Skeletal muscle tissue (tissue), 4 donors: ENCODE data around the gene QRICH1. TPM values are rescaled to one million over a fixed set of nuclear protein-coding genes. Genes with fewer than 3 reads are reported as not detected.

Source experiments
- H3K27ac ChIP-seq: one replicate; pipeline ENCODE4 v1.7.0; 2013; ENCODE audit warnings: mild to moderate bottlenecking, low read depth, low read length, inconsistent platforms
- H3K27me3 ChIP-seq, 3 donors: one replicate each; pipeline ENCODE4 v1.7.0; 2013; ENCODE audit warnings: low read length in 3 of 3; ENCODE audit not compliant: control insufficient read depth in 3 of 3, insufficient read depth in 3 of 3
- H3K36me3 ChIP-seq, 3 donors: one replicate each; pipeline ENCODE4 v1.7.0; 2013; ENCODE audit warnings: low read length in 3 of 3; ENCODE audit not compliant: control insufficient read depth in 3 of 3, insufficient read depth in 3 of 3
- H3K4me1 ChIP-seq, 3 donors: one replicate each; pipeline ENCODE4 v1.7.0; 2013; ENCODE audit warnings: low read length in 3 of 3, mild to moderate bottlenecking in 3 of 3; ENCODE audit not compliant: control insufficient read depth in 3 of 3, insufficient read depth in 3 of 3
- H3K4me3 ChIP-seq, 3 donors: one replicate each; pipeline ENCODE4 v1.7.0; 2013; ENCODE audit warnings: low read length in 3 of 3
- H3K9ac ChIP-seq, 3 donors: one replicate each; pipeline ENCODE4 v1.7.0; 2013; ENCODE audit warnings: low read length in 3 of 3, mild to moderate bottlenecking in 3 of 3, moderate library complexity in 2 of 3, low read depth in 1 of 3
- H3K9me3 ChIP-seq, 3 donors: one replicate each; pipeline ENCODE4 v1.7.0; 2013; ENCODE audit warnings: low read length in 3 of 3; ENCODE audit not compliant: control insufficient read depth in 3 of 3
- total RNA-seq: library from RNA; depleted of rRNA; stranded (reverse); fragments of >200 nt; gene quantifications from one replicate; pipeline ENCODE4 v1.2.3, GENCODE V29; 2014
- donor health status: Osteomylitis.

QRICH1 gene
- total RNA-seq, 1 donor from 2014 or later = 92.9 TPM

- Histone ChIP-seq H3K27me3 (no peaks in the 10 kb centered on the region), H3K4me1 (peaks cover 36 to 53% (median 37%) of the 10 kb centered on the region in 3 donors), H3K4me3 (peak overlapping the region; percentile 91 to 99 (median 98)), H3K27ac (peak overlapping the region; percentile 88), H3K9ac (peak overlapping the region; percentile 89 to 96 (median 92)), H3K9me3 (no peaks in the 10 kb centered on the region), H3K36me3 (peaks cover 43 to 49% (median 48%) of the 10 kb centered on the region in 3 donors)
Measured at GRCh38 chr3:49131040-49131439, 37.2 kb upstream of the QRICH1 start.

- no peak overlapping the region for H3K27ac ChIP-seq
- H3K9me3 ChIP-seq = no peaks in the 10 kb centered on the region
- H3K4me1 ChIP-seq = peaks cover 15 to 29% (median 17%) of the 10 kb centered on the region in 3 donors
- no peak overlapping the region for H3K9ac ChIP-seq
- no peak overlapping the region for H3K4me3 ChIP-seq
- H3K36me3 ChIP-seq = peaks cover 82% of the 10 kb centered on the region in 3 donors
- H3K27me3 ChIP-seq = no peaks in the 10 kb centered on the region
Measured at GRCh38 chr3:49124991-49125670, 31.3 kb upstream of the QRICH1 start.

GRCh38 chr3:49124203-49124602 lies 30.3 kb upstream of the QRICH1 start:
- Histone ChIP-seq H3K27ac (no peak overlapping the region), H3K4me3 (no peak overlapping the region), H3K36me3 (peaks cover 72 to 73% (median 73%) of the 10 kb centered on the region in 3 donors)

GRCh38 chr3:49123687-49124086 lies 29.8 kb upstream of the QRICH1 start:
- Histone ChIP-seq H3K27me3 (no peaks in the 10 kb centered on the region), H3K4me3 (no peak overlapping the region), H3K4me1 (peaks cover 23 to 34% (median 24%) of the 10 kb centered on the region in 3 donors), H3K9ac (no peak overlapping the region), H3K9me3 (no peaks in the 10 kb centered on the region), H3K36me3 (peaks cover 67 to 72% (median 70%) of the 10 kb centered on the region in 3 donors), H3K27ac (no peak overlapping the region)

More at GRCh38 chr3:49124203-49124602, 30.3 kb upstream of the QRICH1 start:
- H3K9me3 ChIP-seq = no peaks in the 10 kb centered on the region
- no peak overlapping the region for H3K9ac ChIP-seq
- peaks cover 18 to 29% (median 20%) of the 10 kb centered on the region in 3 donors for H3K4me1 ChIP-seq
- no peaks in the 10 kb centered on the region for H3K27me3 ChIP-seq

- Histone ChIP-seq H3K36me3 (peaks cover 64 to 69% (median 69%) of the 10 kb centered on the region in 3 donors), H3K9me3 (no peaks in the 10 kb centered on the region), H3K4me1 (peaks cover 23 to 33% (median 24%) of the 10 kb centered on the region in 3 donors), H3K9ac (no peak overlapping the region), H3K27ac (no peak overlapping the region), H3K4me3 (no peak overlapping the region), H3K27me3 (no peaks in the 10 kb centered on the region)
Measured at GRCh38 chr3:49122886-49123545, 29.1 kb upstream of the QRICH1 start.

GRCh38 chr3:49122451-49122850 lies 28.6 kb upstream of the QRICH1 start:
- Histone ChIP-seq H3K27ac (no peak overlapping the region), H3K36me3 (peaks cover 69 to 74% (median 73%) of the 10 kb centered on the region in 3 donors)

GRCh38 chr3:49122022-49122421 lies 28.2 kb upstream of the QRICH1 start:
- no peak overlapping the region for H3K27ac ChIP-seq

More at GRCh38 chr3:49122451-49122850, 28.6 kb upstream of the QRICH1 start:
- Histone ChIP-seq H3K9ac (no peak overlapping the region), H3K4me3 (no peak overlapping the region), H3K27me3 (no peaks in the 10 kb centered on the region), H3K9me3 (no peaks in the 10 kb centered on the region), H3K4me1 (peaks cover 23 to 36% (median 24%) of the 10 kb centered on the region in 3 donors)

GRCh38 chr3:49121132-49121736 lies 27.4 kb upstream of the QRICH1 start:
- no peaks in the 10 kb centered on the region for H3K27me3 ChIP-seq
- peaks cover 23 to 42% (median 26%) of the 10 kb centered on the region in 3 donors for H3K4me1 ChIP-seq
- H3K9ac ChIP-seq = peak overlapping the region; percentile 58 to 100 (median 79)
- H3K36me3 ChIP-seq = peaks cover 74 to 77% (median 75%) of the 10 kb centered on the region in 3 donors
- peak overlapping the region; percentile 67 to 99 (median 98) for H3K4me3 ChIP-seq
- H3K9me3 ChIP-seq = no peaks in the 10 kb centered on the region
- peak overlapping the region; percentile 95 for H3K27ac ChIP-seq

More at GRCh38 chr3:49122022-49122421, 28.2 kb upstream of the QRICH1 start:
- H3K4me1 ChIP-seq = peaks cover 23 to 36% (median 24%) of the 10 kb centered on the region in 3 donors
- H3K36me3 ChIP-seq = peaks cover 73 to 77% (median 74%) of the 10 kb centered on the region in 3 donors
- H3K9ac ChIP-seq = peak overlapping the region in 2 of 3 donors; percentile 7 to 100
- H3K9me3 ChIP-seq = no peaks in the 10 kb centered on the region
- H3K4me3 ChIP-seq = no peak overlapping the region
- no peaks in the 10 kb centered on the region for H3K27me3 ChIP-seq

- Histone ChIP-seq H3K9me3 (no peaks in the 10 kb centered on the region), H3K4me1 (peaks cover 23 to 42% (median 26%) of the 10 kb centered on the region in 3 donors), H3K27ac (peak within 1 kb of the TSS; percentile 95), H3K36me3 (peaks cover 74 to 77% (median 75%) of the 10 kb centered on the region in 3 donors), H3K9ac (peak within 1 kb of the TSS; percentile 98 to 100 (median 99)), H3K4me3 (peak within 1 kb of the TSS; percentile 91 to 99 (median 98)), H3K27me3 (no peaks in the 10 kb centered on the region)
Measured at GRCh38 chr3:49120438-49121131, 26.7 kb upstream of the QRICH1 start, which contains the start of gene USP19. USP19 (minus strand) TSS chr3:49120823; CDS start chr3:49119145, 1,678 bp downstream.
